Fibroblast of the aortic adventitia (primary cell): ENCODE data around the gene FAM124B. TPM values are rescaled to one million over a fixed set of nuclear protein-coding genes. Genes with fewer than 3 reads are reported as not detected.
A peak's percentile ranks its signal among the peaks of the same experiment; 100 is the strongest.

ENCODE experiments used
- DNase-seq: peaks from one replicate; pipeline ENCODE4 v3.0.0-alpha.2; 2010; ENCODE audit warnings: low read depth
- H3K4me3 ChIP-seq: 2 replicates; pipeline ENCODE4 v1.5.1; 2011; ENCODE audit warnings: low read depth, mild to moderate bottlenecking, control low read depth, low read length, moderate library complexity
- total RNA-seq: library from RNA; depleted of rRNA; stranded (reverse); fragments of >200 nt; gene quantifications from 2 replicates; pipeline ENCODE4 v1.2.3, GENCODE V29; 2012; ENCODE audit warnings: low replicate concordance
- TF ChIP-seq, protein P1 (sequence below): IDR thresholded peaks from 2 replicates; pipeline ENCODE4 v1.5.1; 2011; ENCODE audit warnings: mild to moderate bottlenecking, low read length, control low read depth, inconsistent platforms; ENCODE audit not compliant: insufficient read depth

FAM124B gene
- total RNA-seq, 1 donor, result under 0.01 TPM

GRCh38 chr2:224416656-224417360, 14.9 kb upstream of the FAM124B start:
- TF ChIP-seq, protein P1, sequence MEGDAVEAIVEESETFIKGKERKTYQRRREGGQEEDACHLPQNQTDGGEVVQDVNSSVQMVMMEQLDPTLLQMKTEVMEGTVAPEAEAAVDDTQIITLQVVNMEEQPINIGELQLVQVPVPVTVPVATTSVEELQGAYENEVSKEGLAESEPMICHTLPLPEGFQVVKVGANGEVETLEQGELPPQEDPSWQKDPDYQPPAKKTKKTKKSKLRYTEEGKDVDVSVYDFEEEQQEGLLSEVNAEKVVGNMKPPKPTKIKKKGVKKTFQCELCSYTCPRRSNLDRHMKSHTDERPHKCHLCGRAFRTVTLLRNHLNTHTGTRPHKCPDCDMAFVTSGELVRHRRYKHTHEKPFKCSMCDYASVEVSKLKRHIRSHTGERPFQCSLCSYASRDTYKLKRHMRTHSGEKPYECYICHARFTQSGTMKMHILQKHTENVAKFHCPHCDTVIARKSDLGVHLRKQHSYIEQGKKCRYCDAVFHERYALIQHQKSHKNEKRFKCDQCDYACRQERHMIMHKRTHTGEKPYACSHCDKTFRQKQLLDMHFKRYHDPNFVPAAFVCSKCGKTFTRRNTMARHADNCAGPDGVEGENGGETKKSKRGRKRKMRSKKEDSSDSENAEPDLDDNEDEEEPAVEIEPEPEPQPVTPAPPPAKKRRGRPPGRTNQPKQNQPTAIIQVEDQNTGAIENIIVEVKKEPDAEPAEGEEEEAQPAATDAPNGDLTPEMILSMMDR, result no peak
- H3K4me3 ChIP-seq, result no peak overlapping the region
- no peak for DNase-seq

DNA sequence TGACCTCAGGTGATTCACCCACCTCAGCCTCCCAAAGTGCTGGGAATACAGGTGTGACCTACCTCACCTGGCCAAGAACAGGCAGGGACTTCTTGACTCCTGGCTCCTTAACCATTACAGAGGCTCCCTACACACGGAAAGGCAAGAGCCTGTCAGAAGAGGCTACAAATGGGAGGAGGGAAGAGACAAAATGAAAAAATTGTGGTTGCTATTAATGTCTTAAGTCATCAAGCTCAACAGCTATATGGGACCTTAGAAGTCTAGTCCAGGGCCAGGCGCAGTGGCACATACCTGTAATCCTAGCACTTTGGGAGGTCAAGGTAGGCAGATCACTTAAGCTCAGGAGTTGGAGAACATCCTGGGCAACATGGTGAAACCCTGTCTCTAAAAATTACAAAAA, 11.5 kb upstream of the FAM124B start:
- DNase-seq, result no peak
- TF ChIP-seq, protein P1, result no peak
- H3K4me3 ChIP-seq, result no peak overlapping the region

GRCh38 chr2:224412141-224413015, 10.5 kb upstream of the FAM124B start:
- peak; percentile 13 for DNase-seq
- TF ChIP-seq, protein P1, result no peak
- H3K4me3 ChIP-seq, result no peak overlapping the region

GRCh38 chr2:224410946-224411561, 9.1 kb upstream of the FAM124B start:
- peak; percentile 50 for DNase-seq
- TF ChIP-seq, protein P1, result no peak

GRCh38 chr2:224408676-224409075, 6.8 kb upstream of the FAM124B start:
- DNase-seq, result no peak
- TF ChIP-seq, protein P1, result no peak
- H3K4me3 ChIP-seq, result no peak overlapping the region

More at GRCh38 chr2:224410946-224411561, 9.1 kb upstream of the FAM124B start:
- no peak overlapping the region for H3K4me3 ChIP-seq

DNA sequence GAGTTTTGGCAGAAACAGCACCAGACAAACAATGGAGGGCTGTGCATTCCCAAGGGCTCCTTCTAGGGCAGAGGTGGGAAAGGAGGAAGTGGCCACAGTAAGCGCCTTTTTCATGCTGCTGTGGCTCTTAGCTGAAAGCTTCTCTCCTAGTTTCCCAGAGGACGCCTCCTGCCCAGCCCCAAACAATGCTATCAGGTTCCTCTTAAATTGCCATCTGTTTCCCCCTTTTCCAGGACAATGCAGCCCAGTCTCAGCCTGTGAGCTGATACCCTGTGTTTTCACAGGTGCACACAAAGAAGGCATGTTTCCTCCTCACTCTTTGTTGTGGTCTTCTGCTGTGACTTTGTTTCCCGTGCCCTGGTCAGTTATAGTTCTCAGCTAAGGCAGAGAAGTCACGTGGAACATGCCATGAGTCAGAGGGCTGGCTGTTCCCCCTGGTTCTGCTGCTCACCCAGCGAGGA, 5.4 kb upstream of the FAM124B start:
- no peak for DNase-seq
- TF ChIP-seq, protein P1, result no peak

More for the DNA sequence above, 5.4 kb upstream of the FAM124B start:
- no peak overlapping the region for H3K4me3 ChIP-seq
